GM18951 (cell line): ENCODE measurements around the gene KCNJ9.

Source experiments
- POLR2A ChIP-seq: IDR thresholded peaks from 4 replicates; pipeline ENCODE4 v1.6.1; 2011; ENCODE audit warnings: mild to moderate bottlenecking; ENCODE audit not compliant: insufficient read length, insufficient read depth; ENCODE audit errors: extremely low read depth
- in situ Hi-C: fragments of 300-500 bp; cut with MboI; formaldehyde crosslinking; loops from one replicate; pipeline ENCODE4 v1.12.0; 2022; ENCODE audit warnings: low sequenced_read_pairs, mixed read lengths, inconsistent platforms; ENCODE audit not compliant: unreplicated experiment

Gene KCNJ9

DNA sequence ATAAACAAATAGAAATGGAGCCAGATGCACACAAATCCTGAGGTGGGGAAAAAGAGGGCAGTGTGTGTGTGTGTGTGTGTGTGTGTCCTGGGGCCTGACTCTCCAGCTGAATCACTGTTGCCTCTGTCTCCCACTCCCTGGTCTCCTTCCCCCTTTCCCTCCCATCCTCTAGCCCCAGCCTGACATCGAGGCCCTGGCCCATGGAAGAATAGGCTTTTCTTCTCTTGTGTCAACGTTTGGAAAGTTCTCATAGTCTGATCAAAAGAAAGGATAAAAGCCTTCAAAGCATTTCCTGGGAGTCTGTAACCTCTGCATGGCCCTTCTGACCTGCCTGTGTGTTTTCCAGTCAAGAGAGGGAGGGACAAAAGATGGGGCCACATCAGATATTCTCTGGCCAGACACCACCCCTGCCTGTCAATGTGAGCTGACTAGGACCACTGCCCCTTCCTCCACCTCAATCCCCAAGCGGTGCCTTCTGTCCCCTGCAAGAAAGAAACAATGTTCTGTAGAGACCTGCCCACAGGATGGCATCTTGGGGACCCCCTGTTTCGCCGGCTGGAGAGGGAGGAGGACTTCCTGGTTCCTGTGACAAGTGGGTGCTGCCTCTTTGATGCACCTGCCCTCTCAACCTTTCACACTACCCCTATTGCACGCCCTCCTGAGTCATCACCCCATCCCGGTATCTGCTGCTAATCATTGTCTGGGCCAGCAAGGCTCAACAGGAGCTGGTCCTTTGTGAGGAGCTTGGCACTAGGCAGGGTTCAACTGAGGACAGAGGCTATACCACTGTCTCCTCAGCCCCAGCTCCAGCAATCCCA lies 27.6 kb upstream of the KCNJ9 start:
- no peak for TF ChIP-seq POLR2A
- in situ Hi-C loops, result no loop called here

DNA sequence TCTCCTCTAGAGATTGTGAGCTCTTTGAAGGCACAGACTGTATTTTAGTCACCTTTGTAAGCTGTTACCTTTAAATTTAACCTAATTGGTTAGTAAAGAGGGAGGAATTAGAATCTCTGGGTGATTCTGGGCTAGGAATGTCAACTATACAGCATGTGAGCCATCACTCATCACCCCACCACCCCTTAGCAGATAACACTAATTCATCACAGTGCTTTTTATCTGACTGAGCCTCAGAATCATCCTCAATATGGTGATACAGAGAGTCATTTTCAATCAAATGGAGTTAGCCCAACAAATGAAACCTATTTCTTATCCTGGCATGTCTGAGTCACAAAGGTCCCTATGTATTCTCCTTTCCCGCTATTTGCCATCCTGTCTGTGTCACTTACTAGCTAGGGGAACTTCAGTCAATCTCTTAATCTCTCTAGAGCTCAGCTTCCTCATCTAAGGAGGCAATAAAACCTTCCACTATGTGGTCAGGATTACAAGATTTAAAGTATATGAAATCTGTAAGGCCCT lies 24.6 kb upstream of the KCNJ9 start:
- in situ Hi-C loops, result no loop called here

DNA sequence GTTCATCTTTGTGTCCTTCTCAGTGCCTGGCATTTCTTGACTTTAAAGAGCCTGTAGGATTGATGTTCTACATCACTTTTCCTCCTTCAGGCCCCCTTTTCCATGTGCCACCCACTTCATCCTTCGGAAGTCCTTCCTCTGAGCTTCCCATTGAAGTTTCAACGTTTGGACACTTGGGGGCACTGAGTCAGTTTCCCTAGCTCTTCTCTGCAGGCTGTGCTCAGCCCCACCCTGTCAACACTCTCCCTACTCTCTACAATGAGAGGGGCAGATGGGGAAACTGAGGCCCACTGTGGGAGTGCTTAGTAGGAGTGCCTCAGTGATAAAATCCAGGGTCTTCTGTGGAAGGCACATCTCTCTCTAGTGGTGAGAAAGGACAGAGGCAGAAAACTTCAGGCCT lies 23.3 kb upstream of the KCNJ9 start:
- no peak for TF ChIP-seq POLR2A
- in situ Hi-C loops, result no loop called here

More for the DNA sequence above, 24.6 kb upstream of the KCNJ9 start:
- TF ChIP-seq POLR2A, result no peak

DNA sequence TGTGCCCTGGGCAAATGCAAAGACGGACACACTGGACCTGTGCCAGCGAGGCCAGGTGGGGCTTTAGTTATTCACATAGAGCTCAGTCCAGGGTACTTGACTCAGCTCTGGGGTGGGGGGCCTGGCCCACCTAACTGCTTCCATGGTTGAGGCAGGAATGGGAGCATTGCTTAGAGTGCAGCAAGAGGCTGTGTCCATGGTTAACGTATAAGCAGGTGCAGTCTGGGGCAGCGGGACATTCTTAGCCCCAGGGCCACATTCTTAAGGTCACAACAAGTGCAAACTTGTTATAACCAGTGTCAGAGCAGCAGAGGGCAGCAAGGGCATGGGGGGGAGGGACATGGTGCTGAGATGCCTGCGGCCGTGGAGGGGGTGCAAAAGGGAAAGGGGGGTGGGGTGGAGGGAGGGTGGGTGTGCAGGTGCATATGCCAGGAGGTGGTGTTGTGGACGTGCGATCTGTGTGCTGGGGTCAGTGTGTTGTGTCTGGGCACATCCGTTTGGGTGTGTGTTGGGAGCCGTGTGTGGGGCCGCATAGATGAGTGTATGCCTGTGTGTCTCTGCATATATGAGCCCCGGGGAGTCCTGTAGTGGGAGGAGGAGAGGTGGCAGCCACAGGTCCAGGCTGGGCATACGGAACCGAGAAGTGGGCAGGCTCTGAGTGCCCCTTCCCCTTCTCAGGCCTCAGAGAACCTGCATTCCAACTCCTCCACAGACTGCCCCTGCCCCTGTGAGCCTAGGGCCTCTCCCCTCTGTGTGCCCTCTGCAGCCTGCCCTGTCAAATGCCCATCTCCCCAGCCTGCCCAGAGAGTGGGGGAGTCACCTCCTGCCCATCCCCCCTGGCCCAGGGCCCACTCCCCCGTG lies 19.7 kb upstream of the KCNJ9 start:
- TF ChIP-seq POLR2A, result no peak
- in situ Hi-C loops, result no loop called here

DNA sequence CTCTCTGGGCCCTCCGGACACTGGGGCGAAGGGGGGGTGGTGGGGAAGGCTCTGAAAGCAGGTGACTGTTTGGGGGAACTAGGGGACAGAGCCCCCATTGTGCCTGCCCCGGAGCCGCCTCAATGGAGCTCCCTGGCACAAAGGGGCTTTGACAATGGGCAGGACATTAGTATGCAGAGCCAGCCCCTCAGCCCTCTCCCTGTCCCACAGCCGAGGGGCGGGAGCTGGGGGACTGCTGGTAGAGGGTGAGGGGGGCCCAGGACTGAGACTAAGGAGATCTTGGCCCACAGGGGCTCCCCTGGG lies 19.2 kb upstream of the KCNJ9 start:
- TF ChIP-seq POLR2A, result no peak
- in situ Hi-C loops, result no loop called here

DNA sequence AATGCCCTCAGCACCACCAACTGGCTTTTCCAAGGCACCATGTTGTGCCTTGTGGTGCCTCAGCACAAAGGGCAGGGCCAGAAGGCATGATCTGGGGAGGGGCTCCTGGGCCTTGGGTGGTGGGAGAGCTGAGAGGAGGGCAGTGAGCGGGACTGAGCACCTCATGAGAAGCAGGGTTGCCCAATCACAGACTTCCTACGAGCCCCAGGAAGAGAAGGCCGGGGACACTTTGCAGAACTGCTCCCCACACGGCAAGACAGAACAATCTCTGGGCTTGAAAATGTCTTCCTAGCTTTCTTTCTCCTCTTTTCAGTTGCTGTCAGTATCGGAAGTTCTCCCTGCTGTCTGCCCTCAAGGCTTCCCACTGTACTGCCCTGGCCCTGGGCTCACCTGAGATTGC lies 18.2 kb upstream of the KCNJ9 start:
- no peak for TF ChIP-seq POLR2A
- in situ Hi-C loops, result no loop called here

DNA sequence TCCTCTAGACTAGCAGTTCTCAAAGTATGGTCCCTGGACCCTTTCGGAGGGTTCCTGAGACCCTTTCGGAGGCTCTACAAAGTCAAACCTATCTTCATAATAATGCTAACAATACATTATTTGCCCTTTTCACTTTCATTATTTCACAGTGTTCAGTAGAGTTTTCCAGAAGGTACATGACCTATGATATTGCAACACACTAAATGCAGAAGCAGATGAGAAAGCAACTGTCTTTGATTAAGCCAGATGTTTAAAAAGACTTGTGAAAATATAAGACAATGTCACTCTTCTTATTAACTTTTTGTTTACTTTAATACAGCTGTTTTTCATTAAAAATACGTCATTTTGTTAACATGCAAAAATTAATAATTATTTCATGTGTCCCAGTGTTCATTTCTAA lies 17.2 kb upstream of the KCNJ9 start:
- no peak for TF ChIP-seq POLR2A
- in situ Hi-C loops, result no loop called here

DNA sequence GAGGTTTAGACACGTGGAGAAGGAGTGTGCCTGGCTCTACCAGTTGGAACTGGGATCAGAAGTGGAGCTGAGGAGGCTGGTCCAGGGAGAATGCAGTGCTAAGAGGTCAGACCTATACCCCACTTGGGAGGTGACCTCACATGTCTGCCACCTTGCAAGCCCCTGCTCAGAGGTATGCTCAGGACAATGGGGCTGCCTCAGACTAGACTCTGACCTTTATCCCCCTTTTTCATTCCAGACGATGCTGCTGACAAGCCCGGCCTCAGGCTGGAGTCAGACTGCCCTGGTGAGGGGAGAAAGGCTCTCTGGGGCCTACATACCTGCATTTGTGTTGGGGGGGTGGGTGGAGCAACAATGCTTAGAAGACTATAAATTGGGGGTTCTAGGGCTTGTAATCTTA lies 16.6 kb upstream of the KCNJ9 start:
- TF ChIP-seq POLR2A, result no peak
- in situ Hi-C loops, result no loop called here

DNA sequence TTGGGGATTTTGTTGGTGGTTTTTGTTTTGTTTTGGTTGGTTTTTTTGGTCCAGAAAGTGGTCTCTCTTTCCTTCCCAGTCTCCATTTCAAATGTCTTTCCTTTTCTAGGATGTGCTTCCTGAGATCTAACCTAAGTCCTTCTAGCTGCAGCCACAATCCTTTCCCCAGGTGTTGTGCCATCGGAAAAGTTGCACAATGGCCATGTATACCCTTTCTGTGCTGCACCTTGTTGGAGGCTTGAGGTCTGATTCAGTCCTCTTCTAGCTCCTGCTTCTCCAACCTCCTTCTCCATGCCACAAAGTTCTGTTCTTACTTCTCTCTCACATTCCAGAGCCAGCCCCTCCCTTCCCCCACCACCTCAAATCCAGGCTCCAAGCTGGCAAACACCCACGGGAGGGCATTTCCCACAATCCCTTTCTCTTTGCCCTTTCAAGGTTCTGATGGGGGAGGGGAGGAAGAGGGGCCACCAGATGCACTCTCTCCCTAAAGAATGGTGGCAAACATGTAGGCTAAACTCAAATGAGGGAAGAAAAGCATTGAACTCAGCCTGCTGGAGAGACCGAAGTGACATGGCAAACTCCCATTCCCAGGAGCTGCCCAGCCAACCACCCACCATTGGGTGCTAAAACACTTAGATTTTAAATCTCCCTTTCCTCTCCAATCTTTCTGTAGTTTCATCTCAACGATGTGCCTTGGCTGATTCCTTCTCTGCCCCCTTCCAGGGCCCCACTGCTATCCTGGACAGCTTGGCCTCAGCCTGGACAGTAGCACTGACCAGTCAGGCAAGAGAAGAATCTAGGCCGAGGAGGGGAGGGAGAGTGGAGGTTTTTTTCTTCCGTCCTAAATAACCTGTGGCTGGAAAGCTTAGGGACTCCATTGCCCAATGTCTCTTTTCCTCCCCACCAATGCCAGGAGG lies 14.3 kb upstream of the KCNJ9 start:
- no peak for TF ChIP-seq POLR2A
- in situ Hi-C loops, result no loop called here

DNA sequence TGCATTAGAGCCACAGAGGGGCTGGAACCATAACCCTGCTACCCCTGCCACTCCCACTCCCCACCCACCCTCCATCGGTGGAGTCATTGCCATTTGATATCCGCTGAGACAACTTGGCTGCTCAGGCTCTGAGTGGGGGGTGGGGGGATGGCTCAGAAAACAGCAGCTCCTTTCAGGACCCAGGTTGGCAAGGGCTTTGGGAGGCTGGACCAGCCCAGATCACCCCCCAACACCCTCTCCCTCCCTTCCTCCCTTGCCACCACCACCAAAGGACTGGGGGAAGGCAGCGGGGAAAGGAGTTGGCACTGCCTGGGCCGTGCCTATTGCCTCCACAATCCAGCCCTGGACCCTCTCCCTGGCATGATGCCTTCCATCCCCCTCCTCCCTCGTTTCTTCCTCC lies 13.1 kb upstream of the KCNJ9 start:
- in situ Hi-C loops, result no loop called here
- TF ChIP-seq POLR2A, result no peak

DNA sequence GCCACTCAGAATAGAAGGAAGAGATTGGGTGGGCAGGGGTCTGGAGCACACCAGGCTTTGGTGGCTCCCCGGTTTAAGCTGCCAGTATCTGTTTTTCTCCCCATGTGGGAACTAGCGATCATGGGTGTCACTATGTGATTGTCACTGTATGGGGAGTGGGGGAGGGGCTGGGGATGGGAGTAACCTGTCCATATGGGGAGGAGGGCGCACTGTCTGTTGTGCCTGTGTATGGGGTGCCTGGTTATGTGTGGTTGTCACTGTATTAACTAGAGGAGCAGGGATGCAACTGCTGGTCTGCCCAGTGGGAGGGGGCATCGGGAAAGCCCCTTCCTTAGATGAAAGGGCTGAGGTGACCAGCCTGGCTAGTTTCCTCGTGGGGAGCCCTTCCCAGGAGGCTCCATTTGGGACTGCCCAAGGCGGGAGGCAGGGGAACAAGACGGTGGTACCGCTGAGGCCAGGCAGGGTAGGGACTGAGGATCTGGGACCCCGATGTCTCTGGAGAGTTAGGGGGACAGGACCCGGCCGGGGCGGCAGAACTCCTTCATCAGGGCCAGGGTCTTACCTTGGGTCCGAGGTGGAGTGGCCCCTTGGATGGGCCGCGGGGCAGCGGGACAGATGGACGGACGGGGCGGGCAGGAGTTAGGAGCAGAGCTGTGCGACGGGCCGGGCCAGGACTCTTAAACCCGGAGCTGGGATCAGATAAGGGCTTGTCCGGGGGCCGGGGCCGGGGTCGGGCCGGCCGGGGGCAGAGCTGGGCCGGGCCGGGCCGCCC lies 11.7 kb upstream of the KCNJ9 start, which contains the start of gene KCNJ10:
Gene KCNJ10 (minus strand): TSS at position 701 of the 772 bp plus-strand sequence. CDS start 27,628 bp downstream, outside the sequence.
- TF ChIP-seq POLR2A, result no peak
- in situ Hi-C loops, result no loop called here
